Suprapubic skin (tissue), 4 donors: Measurements from ENCODE around the gene PFDN4. TPM values are rescaled to one million over a fixed set of nuclear protein-coding genes. Genes with fewer than 3 reads are reported as not detected.

Experiments used
- total RNA-seq, 4 donors: library from RNA; depleted of rRNA; stranded (reverse); fragments of >200 nt; gene quantifications; one replicate each; pipeline ENCODE4 v1.1.0, GENCODE V29; 2016

PFDN4 gene
- total RNA-seq, 4 donors from 2014 or later: 33.2 to 48.7 (median 42.0) TPM

Other genes with a start within 250 kb of the PFDN4 start
- gene BCAS1, start 137.5 kb upstream of the PFDN4 start, total RNA-seq: 1 to 10 TPM; 1.7 to 3.4 (median 2.1) TPM
- 1 to 10 TPM in 3 of 4 donors, not detected in 1; 1.0 to 2.5 (median 1.5) TPM for gene CYP24A1, start 34.1 kb upstream of the PFDN4 start, total RNA-seq